ENCODE data around the gene ARID1B.

DNA sequence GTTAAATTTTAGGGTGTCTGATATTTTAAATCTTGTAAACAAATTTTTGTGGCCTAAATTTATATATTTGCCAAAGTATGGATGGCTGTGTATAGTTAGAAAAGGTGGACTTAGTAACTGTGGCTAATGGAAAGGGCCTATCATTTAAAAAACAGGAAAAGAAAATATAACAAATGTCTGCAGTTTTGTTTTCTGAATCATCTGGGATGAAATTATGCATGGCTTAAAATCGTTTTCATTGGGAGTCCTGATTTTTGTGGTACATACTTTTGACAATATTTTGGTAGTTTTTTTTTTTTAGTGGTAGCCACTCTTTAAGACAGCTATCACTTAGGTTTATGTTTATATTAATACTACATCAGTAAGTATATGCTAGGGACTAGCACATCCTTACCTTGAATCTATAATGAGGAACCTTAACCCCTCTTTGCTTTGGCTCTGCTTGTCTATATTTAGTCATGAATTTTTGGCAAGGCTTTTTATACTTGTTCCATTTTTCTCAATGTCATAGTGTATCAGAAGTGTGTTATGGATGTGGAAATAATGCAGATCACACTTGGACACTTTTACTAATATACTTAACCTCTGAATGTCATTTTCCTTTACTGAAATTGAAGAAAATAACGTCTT, 5.6 kb downstream of the ARID1B start:
- TF ChIP-seq CTCF (IDR thresholded peaks at IDR 0.05) (no peak), EZH2 (IDR thresholded peaks at IDR 0.05; ENCODE audit: borderline replicate concordance, insufficient read depth, low read depth, low read length, poor library complexity, severe bottlenecking) (no peak)
